Stimulated activated CD8-positive, alpha-beta memory T cell treated with anti-CD3 and anti-CD28 coated beads, Interleukin-15, amount 100 ng/mL, for 48 hours (primary cell): Measurements from ENCODE around the gene HNMT.
"Not testable (repeated sequence)": the region's sequence is repeated elsewhere in the genome, so short reads cannot be mapped to it uniquely, and the experiment has no call there.

Experiments
- DNase-seq, 2 donors: peaks; one replicate each; pipeline ENCODE4 v3.0.0-alpha.2; 2020; ENCODE audit warnings: low read depth in 2 of 2

Gene HNMT

GRCh38 chr2:137964066-137964858, at the start of gene HNMT:
Gene HNMT, plus strand, starts transcription at chr2:137964473. Its CDS starts 19 bp downstream, at chr2:137964492.
- DNase-seq: no peak

- DNase-seq: no peak
These were observed 43.0 kb upstream of the HNMT start for GRCh38 chr2:137921105-137921880.

- not testable (repeated sequence) for DNase-seq
These were observed 42.1 kb upstream of the HNMT start for GRCh38 chr2:137922171-137922570.

- DNase-seq: no peak
These were observed 40.3 kb upstream of the HNMT start for GRCh38 chr2:137924019-137924418.

- DNase-seq: no peak
These were observed 38.7 kb upstream of the HNMT start for GRCh38 chr2:137925599-137925998.

GRCh38 chr2:137927846-137928245, 36.4 kb upstream of the HNMT start:
- DNase-seq: no peak

- DNase-seq: no peak
These were observed 35.4 kb upstream of the HNMT start for GRCh38 chr2:137928547-137929518.

GRCh38 chr2:137929519-137929916, 34.8 kb upstream of the HNMT start:
- DNase-seq: no peak

- no peak for DNase-seq
These were observed 34.1 kb upstream of the HNMT start for GRCh38 chr2:137930146-137930545.

GRCh38 chr2:137935591-137935990, 28.7 kb upstream of the HNMT start:
- no peak for DNase-seq

GRCh38 chr2:137937246-137937645, 27.0 kb upstream of the HNMT start:
- DNase-seq: no peak

GRCh38 chr2:137937778-137938177, 26.5 kb upstream of the HNMT start:
- no peak for DNase-seq

- no peak for DNase-seq
These were observed 26.1 kb upstream of the HNMT start for GRCh38 chr2:137938204-137938603.

GRCh38 chr2:137939026-137939425, 25.2 kb upstream of the HNMT start:
- no peak for DNase-seq

- DNase-seq: no peak
These were observed 24.1 kb upstream of the HNMT start for GRCh38 chr2:137940154-137940553.

- no peak for DNase-seq
These were observed 22.0 kb upstream of the HNMT start for GRCh38 chr2:137942037-137942832.

- DNase-seq: no peak
These were observed 21.2 kb upstream of the HNMT start for GRCh38 chr2:137942833-137943677.

GRCh38 chr2:137943678-137944347, 20.5 kb upstream of the HNMT start:
- no peak for DNase-seq

- no peak for DNase-seq
These were observed 19.6 kb upstream of the HNMT start for GRCh38 chr2:137944714-137945113.

- DNase-seq: no peak
These were observed 19.0 kb upstream of the HNMT start for GRCh38 chr2:137945229-137945628.
